Astrocyte (in vitro differentiated cells and primary cell): ENCODE data around the gene TM2D3. TPM values are rescaled to one million over a fixed set of nuclear protein-coding genes. Genes with fewer than 3 reads are reported as not detected.
A peak's percentile ranks its signal among the peaks of the same experiment; 100 is the strongest.

Source experiments
- DNase-seq: peaks from one replicate; pipeline ENCODE4 v3.0.0-alpha.2; 2010; ENCODE audit warnings: low read depth
- FAIRE-seq: peaks from 2 replicates; lab custom pipeline; 2011; peaks lifted over from hg19 to GRCh38; lab: Jason Lieb, UNC
- H2AFZ ChIP-seq: 2 replicates; pipeline ENCODE4 v1.6.0; 2012; ENCODE audit warnings: low read depth, low read length, inconsistent platforms
- H3K27ac ChIP-seq: 2 replicates; pipeline ENCODE4 v1.5.1; 2011; ENCODE audit warnings: low read depth, low read length, inconsistent platforms
- H3K27me3 ChIP-seq: 2 replicates; pipeline ENCODE4 v1.6.0; 2011; ENCODE audit warnings: low read length, inconsistent platforms; ENCODE audit not compliant: insufficient read depth
- H3K36me3 ChIP-seq: 2 replicates; pipeline ENCODE4 v1.5.1; 2011; ENCODE audit warnings: low read length, inconsistent platforms; ENCODE audit not compliant: insufficient read depth
- H3K4me1 ChIP-seq: 2 replicates; pipeline ENCODE4 v1.5.1; 2011; ENCODE audit warnings: low read length, inconsistent platforms; ENCODE audit not compliant: insufficient read depth
- H3K4me2 ChIP-seq: 2 replicates; pipeline ENCODE4 v1.6.0; 2012; ENCODE audit warnings: low read length, inconsistent platforms
- H3K4me3 ChIP-seq: 2 replicates; pipeline ENCODE4 v1.5.1; 2011; ENCODE audit warnings: low read depth, mild to moderate bottlenecking, low read length, inconsistent platforms; ENCODE audit not compliant: insufficient read depth
- H3K79me2 ChIP-seq: 2 replicates; pipeline ENCODE4 v1.6.0; 2012; ENCODE audit warnings: mild to moderate bottlenecking, low read length, inconsistent platforms; ENCODE audit not compliant: insufficient read depth
- H3K9ac ChIP-seq: 2 replicates; pipeline ENCODE4 v1.6.0; 2012; ENCODE audit warnings: mild to moderate bottlenecking, low read length, inconsistent platforms
- H3K9me3 ChIP-seq: 2 replicates; pipeline ENCODE4 v1.5.1; 2012; ENCODE audit warnings: low read depth, mild to moderate bottlenecking, low read length, inconsistent platforms; ENCODE audit not compliant: insufficient read depth
- H4K20me1 ChIP-seq: 2 replicates; pipeline ENCODE4 v1.6.0; 2012; ENCODE audit warnings: low read length, inconsistent platforms; ENCODE audit not compliant: insufficient read depth
- H3K27ac Mint-ChIP-seq: one replicate; pipeline ENCODE4 v1.8.0; 2021; ENCODE audit warnings: mild to moderate bottlenecking, mixed read lengths; ENCODE audit not compliant: unreplicated experiment
- H3K27me3 Mint-ChIP-seq: one replicate; pipeline ENCODE4 v1.8.0; 2021; ENCODE audit warnings: low read depth, mixed read lengths; ENCODE audit not compliant: unreplicated experiment
- H3K36me3 Mint-ChIP-seq: one replicate; pipeline ENCODE4 v1.8.0; 2021; ENCODE audit warnings: low read depth, mixed read lengths; ENCODE audit not compliant: unreplicated experiment
- H3K4me1 Mint-ChIP-seq: one replicate; pipeline ENCODE4 v1.8.0; 2021; ENCODE audit warnings: low read depth, mixed read lengths; ENCODE audit not compliant: unreplicated experiment
- H3K4me3 Mint-ChIP-seq: one replicate; pipeline ENCODE4 v1.8.0; 2021; ENCODE audit warnings: mild to moderate bottlenecking, moderate library complexity, mixed read lengths; ENCODE audit not compliant: unreplicated experiment
- H3K9me3 Mint-ChIP-seq: one replicate; pipeline ENCODE4 v1.8.0; 2021; ENCODE audit warnings: mild to moderate bottlenecking, mixed read lengths; ENCODE audit not compliant: unreplicated experiment
- EZH2 ChIP-seq: IDR thresholded peaks from 2 replicates; pipeline ENCODE4 v1.6.1; 2012; ENCODE audit warnings: mild to moderate bottlenecking, low read length, inconsistent platforms; ENCODE audit not compliant: insufficient read depth
- total RNA-seq: library from RNA; stranded (reverse); gene quantifications from 2 replicates; pipeline ENCODE4 v1.2.1, GENCODE V29; 2021
- TF ChIP-seq, protein P1 (sequence below): IDR thresholded peaks from 2 replicates; pipeline ENCODE4 v1.5.1; 2011; ENCODE audit warnings: low read depth, mild to moderate bottlenecking, inconsistent platforms, low read length, moderate library complexity; ENCODE audit not compliant: insufficient read depth

Gene TM2D3
- total RNA-seq, 1 donor from 2014 or later: 28.1 TPM

- H3K79me2 ChIP-seq: peaks cover 21% of the 10 kb centered on the region
- H3K27ac ChIP-seq: peak overlapping the region; percentile 8
- TF ChIP-seq, protein P1, sequence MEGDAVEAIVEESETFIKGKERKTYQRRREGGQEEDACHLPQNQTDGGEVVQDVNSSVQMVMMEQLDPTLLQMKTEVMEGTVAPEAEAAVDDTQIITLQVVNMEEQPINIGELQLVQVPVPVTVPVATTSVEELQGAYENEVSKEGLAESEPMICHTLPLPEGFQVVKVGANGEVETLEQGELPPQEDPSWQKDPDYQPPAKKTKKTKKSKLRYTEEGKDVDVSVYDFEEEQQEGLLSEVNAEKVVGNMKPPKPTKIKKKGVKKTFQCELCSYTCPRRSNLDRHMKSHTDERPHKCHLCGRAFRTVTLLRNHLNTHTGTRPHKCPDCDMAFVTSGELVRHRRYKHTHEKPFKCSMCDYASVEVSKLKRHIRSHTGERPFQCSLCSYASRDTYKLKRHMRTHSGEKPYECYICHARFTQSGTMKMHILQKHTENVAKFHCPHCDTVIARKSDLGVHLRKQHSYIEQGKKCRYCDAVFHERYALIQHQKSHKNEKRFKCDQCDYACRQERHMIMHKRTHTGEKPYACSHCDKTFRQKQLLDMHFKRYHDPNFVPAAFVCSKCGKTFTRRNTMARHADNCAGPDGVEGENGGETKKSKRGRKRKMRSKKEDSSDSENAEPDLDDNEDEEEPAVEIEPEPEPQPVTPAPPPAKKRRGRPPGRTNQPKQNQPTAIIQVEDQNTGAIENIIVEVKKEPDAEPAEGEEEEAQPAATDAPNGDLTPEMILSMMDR: no peak
- TF ChIP-seq EZH2: no peak
- peaks cover 37% of the 10 kb centered on the region for H3K36me3 ChIP-seq
- H3K4me2 ChIP-seq: no peak overlapping the region
- H3K4me1 ChIP-seq: peaks cover 5% of the 10 kb centered on the region
- DNase-seq: no peak
- Mint-ChIP-seq H3K4me1 (peaks cover 3% of the 10 kb centered on the region), H3K27ac (no peak overlapping the region), H3K4me3 (no peak overlapping the region), H3K36me3 (peaks cover 6% of the 10 kb centered on the region), H3K9me3 (no peaks in the 10 kb centered on the region), H3K27me3 (no peaks in the 10 kb centered on the region)
- peak overlapping the region; percentile 1 for H3K9ac ChIP-seq
- no peak for FAIRE-seq
- H3K4me3 ChIP-seq: no peak overlapping the region
- no peak overlapping the region for H2AFZ ChIP-seq
- peaks cover 30% of the 10 kb centered on the region for H4K20me1 ChIP-seq
- no peaks in the 10 kb centered on the region for H3K9me3 ChIP-seq
- no peaks in the 10 kb centered on the region for H3K27me3 ChIP-seq
These were observed 9.8 kb downstream of the TM2D3 start for GRCh38 chr15:101642361-101642760.

- DNase-seq (no peak), FAIRE-seq (no peak)
- H3K27me3 ChIP-seq: no peaks in the 10 kb centered on the region
- no peak overlapping the region for H3K4me2 ChIP-seq
- peaks cover 5% of the 10 kb centered on the region for H3K4me1 ChIP-seq
- H3K9me3 ChIP-seq: no peaks in the 10 kb centered on the region
- Mint-ChIP-seq H3K36me3 (peaks cover 6% of the 10 kb centered on the region), H3K4me3 (no peak overlapping the region), H3K9me3 (no peaks in the 10 kb centered on the region), H3K27ac (no peak overlapping the region), H3K27me3 (no peaks in the 10 kb centered on the region), H3K4me1 (peaks cover 3% of the 10 kb centered on the region)
- peaks cover 37% of the 10 kb centered on the region for H3K36me3 ChIP-seq
- no peak overlapping the region for H3K27ac ChIP-seq
- H3K79me2 ChIP-seq: peaks cover 17% of the 10 kb centered on the region
- peaks cover 27% of the 10 kb centered on the region for H4K20me1 ChIP-seq
- TF ChIP-seq, protein P1: no peak
- TF ChIP-seq EZH2: no peak
- H2AFZ ChIP-seq: no peak overlapping the region
- peak overlapping the region; percentile 1 for H3K9ac ChIP-seq
- H3K4me3 ChIP-seq: no peak overlapping the region
These were observed 10.3 kb downstream of the TM2D3 start for GRCh38 chr15:101641894-101642293.

- H3K27ac ChIP-seq: no peak overlapping the region
- H3K4me3 ChIP-seq: no peak overlapping the region
- peaks cover 6% of the 10 kb centered on the region for H3K36me3 Mint-ChIP-seq
- no peak overlapping the region for H3K4me3 Mint-ChIP-seq
- H3K36me3 ChIP-seq: peaks cover 30% of the 10 kb centered on the region
- no peak overlapping the region for H3K9ac ChIP-seq
- peaks cover 3% of the 10 kb centered on the region for H3K4me1 Mint-ChIP-seq
- peaks cover 22% of the 10 kb centered on the region for H4K20me1 ChIP-seq
- peaks cover 11% of the 10 kb centered on the region for H3K79me2 ChIP-seq
- H3K27ac Mint-ChIP-seq: no peak overlapping the region
- no peaks in the 10 kb centered on the region for H3K9me3 ChIP-seq
- peaks cover 5% of the 10 kb centered on the region for H3K4me1 ChIP-seq
- H3K27me3 ChIP-seq: no peaks in the 10 kb centered on the region
- peak; percentile 37 for FAIRE-seq
- DNase-seq: peak; percentile 22
- no peak overlapping the region for H3K4me2 ChIP-seq
- H3K27me3 Mint-ChIP-seq: no peaks in the 10 kb centered on the region
- TF ChIP-seq EZH2: no peak
- TF ChIP-seq, protein P1: peak; percentile 99
- no peak overlapping the region for H2AFZ ChIP-seq
- no peaks in the 10 kb centered on the region for H3K9me3 Mint-ChIP-seq
These were observed 10.9 kb downstream of the TM2D3 start for GRCh38 chr15:101641129-101641764.
